IPS-20b (cell line): ENCODE results near the gene STPG4.
"Not testable (repeated sequence)": the region's sequence is repeated elsewhere in the genome, so short reads cannot be mapped to it uniquely, and the experiment has no call there.

Experiments used
- H3K27ac ChIP-seq: one replicate; pipeline ENCODE4 v1.5.1; 2013; ENCODE audit warnings: low read length
- H3K27me3 ChIP-seq: 2 replicates; pipeline ENCODE4 v1.6.1; 2013; ENCODE audit warnings: mild to moderate bottlenecking, low read length, inconsistent platforms; ENCODE audit not compliant: insufficient read depth
- H3K36me3 ChIP-seq: 2 replicates; pipeline ENCODE4 v1.6.1; 2013; ENCODE audit warnings: low read depth, mild to moderate bottlenecking, inconsistent platforms, low read length, moderate library complexity; ENCODE audit not compliant: insufficient read depth
- H3K4me1 ChIP-seq: 2 replicates; pipeline ENCODE4 v1.6.1; 2013; ENCODE audit warnings: mild to moderate bottlenecking, control low read depth, inconsistent platforms, low read length, moderate library complexity; ENCODE audit not compliant: insufficient read depth
- H3K4me3 ChIP-seq: 2 replicates; pipeline ENCODE4 v1.5.1; 2013; ENCODE audit warnings: mild to moderate bottlenecking, low read length, inconsistent platforms
- H3K9ac ChIP-seq: 2 replicates; pipeline ENCODE4 v1.6.1; 2013; ENCODE audit warnings: low read depth, mild to moderate bottlenecking, inconsistent platforms, low read length, moderate library complexity
- H3K9me3 ChIP-seq: 2 replicates; pipeline ENCODE4 v1.6.1; 2013; ENCODE audit warnings: mild to moderate bottlenecking, low read depth, low read length, inconsistent platforms; ENCODE audit not compliant: insufficient read depth

Gene STPG4

GRCh38 chr2:47124740-47125139, 30.4 kb downstream of the STPG4 start:
- H3K9ac ChIP-seq, H3K27me3 ChIP-seq, H3K36me3 ChIP-seq, H3K27ac ChIP-seq, H3K9me3 ChIP-seq, H3K4me3 ChIP-seq: not testable (repeated sequence)
- H3K4me1 ChIP-seq = peaks cover 11% of the 10 kb centered on the region; the same call in 1 of the 2 replicates

- H3K36me3 ChIP-seq, H3K4me3 ChIP-seq, H3K9ac ChIP-seq, H3K4me1 ChIP-seq, H3K9me3 ChIP-seq, H3K27ac ChIP-seq, H3K27me3 ChIP-seq: not testable (repeated sequence)
These were observed 34.7 kb downstream of the STPG4 start for GRCh38 chr2:47120424-47120823.

- Histone ChIP-seq H3K27ac (no peak overlapping the region), H3K9ac (no peak overlapping the region), H3K4me3 (no peak overlapping the region), H3K9me3 (no peaks in the 10 kb centered on the region), H3K4me1 (0 out of 2 replicates have a peak, but pooled peaks cover 5% of the 10 kb centered on the region), H3K36me3 (no peaks in the 10 kb centered on the region), H3K27me3 (no peaks in the 10 kb centered on the region)
These were observed 36.1 kb downstream of the STPG4 start for GRCh38 chr2:47119001-47119400.

GRCh38 chr2:47118581-47118980, 36.5 kb downstream of the STPG4 start:
- no peaks in the 10 kb centered on the region for H3K27me3 ChIP-seq
- no peak overlapping the region for H3K9ac ChIP-seq
- H3K4me1 ChIP-seq = 0 out of 2 replicates have a peak, but pooled peaks cover 5% of the 10 kb centered on the region
- H3K27ac ChIP-seq = no peak overlapping the region
- no peaks in the 10 kb centered on the region for H3K9me3 ChIP-seq
- H3K4me3 ChIP-seq = no peak overlapping the region
- no peaks in the 10 kb centered on the region for H3K36me3 ChIP-seq

- Histone ChIP-seq H3K9ac (no peak overlapping the region), H3K36me3 (no peaks in the 10 kb centered on the region), H3K27me3 (no peaks in the 10 kb centered on the region), H3K9me3 (no peaks in the 10 kb centered on the region), H3K4me1 (no peaks in the 10 kb centered on the region), H3K4me3 (no peak overlapping the region), H3K27ac (no peak overlapping the region)
These were observed 42.3 kb downstream of the STPG4 start for GRCh38 chr2:47112665-47113435.

GRCh38 chr2:47109680-47110079, 45.4 kb downstream of the STPG4 start:
- Histone ChIP-seq H3K27ac (no peak overlapping the region), H3K27me3 (no peaks in the 10 kb centered on the region), H3K9ac (no peak overlapping the region), H3K9me3 (no peaks in the 10 kb centered on the region; the same call in 1 of the 2 replicates), H3K4me3 (no peak overlapping the region), H3K4me1 (no peaks in the 10 kb centered on the region), H3K36me3 (no peaks in the 10 kb centered on the region)

- no peaks in the 10 kb centered on the region for H3K36me3 ChIP-seq
- H3K27ac ChIP-seq = no peak overlapping the region
- no peaks in the 10 kb centered on the region for H3K4me1 ChIP-seq
- no peaks in the 10 kb centered on the region for H3K27me3 ChIP-seq
- no peaks in the 10 kb centered on the region; the same call in 1 of the 2 replicates for H3K9me3 ChIP-seq
- no peak overlapping the region for H3K4me3 ChIP-seq
- no peak overlapping the region for H3K9ac ChIP-seq
These were observed 46.1 kb downstream of the STPG4 start for GRCh38 chr2:47109007-47109375.

- not testable (repeated sequence) for H3K27ac ChIP-seq, H3K36me3 ChIP-seq, H3K9ac ChIP-seq, H3K4me3 ChIP-seq, H3K9me3 ChIP-seq, H3K4me1 ChIP-seq, H3K27me3 ChIP-seq
These were observed 46.7 kb downstream of the STPG4 start for GRCh38 chr2:47108267-47109006.

GRCh38 chr2:47107201-47107600, 47.9 kb downstream of the STPG4 start:
- not testable (repeated sequence) for H3K36me3 ChIP-seq, H3K4me1 ChIP-seq, H3K27ac ChIP-seq, H3K9ac ChIP-seq, H3K9me3 ChIP-seq, H3K4me3 ChIP-seq, H3K27me3 ChIP-seq

- H3K4me1 ChIP-seq, H3K4me3 ChIP-seq, H3K36me3 ChIP-seq, H3K9ac ChIP-seq, H3K9me3 ChIP-seq, H3K27me3 ChIP-seq, H3K27ac ChIP-seq: not testable (repeated sequence)
These were observed 48.9 kb downstream of the STPG4 start for GRCh38 chr2:47106231-47106630.

- not testable (repeated sequence) for H3K4me3 ChIP-seq, H3K27ac ChIP-seq, H3K9me3 ChIP-seq, H3K36me3 ChIP-seq, H3K9ac ChIP-seq, H3K27me3 ChIP-seq, H3K4me1 ChIP-seq
These were observed 55.4 kb downstream of the STPG4 start for GRCh38 chr2:47099712-47100111.

- no peak overlapping the region for H3K9ac ChIP-seq
- no peak overlapping the region for H3K27ac ChIP-seq
- no peak overlapping the region for H3K4me3 ChIP-seq
- no peaks in the 10 kb centered on the region for H3K4me1 ChIP-seq
- H3K9me3 ChIP-seq = no peaks in the 10 kb centered on the region
- H3K27me3 ChIP-seq = no peaks in the 10 kb centered on the region
- H3K36me3 ChIP-seq = no peaks in the 10 kb centered on the region
These were observed 56.2 kb downstream of the STPG4 start for GRCh38 chr2:47098953-47099352.
